ENCODE data around the gene IGSF11. TPM values are rescaled to one million over a fixed set of nuclear protein-coding genes. Genes with fewer than 3 reads are reported as not detected.

IGSF11 gene
- total and polyA plus RNA-seq, 9 of the 15 experiments (the other 6 are each of a cell fraction or from before 2014, with no cell fraction given), result 1.2 to 2.8 (median 1.7) TPM

DNA sequence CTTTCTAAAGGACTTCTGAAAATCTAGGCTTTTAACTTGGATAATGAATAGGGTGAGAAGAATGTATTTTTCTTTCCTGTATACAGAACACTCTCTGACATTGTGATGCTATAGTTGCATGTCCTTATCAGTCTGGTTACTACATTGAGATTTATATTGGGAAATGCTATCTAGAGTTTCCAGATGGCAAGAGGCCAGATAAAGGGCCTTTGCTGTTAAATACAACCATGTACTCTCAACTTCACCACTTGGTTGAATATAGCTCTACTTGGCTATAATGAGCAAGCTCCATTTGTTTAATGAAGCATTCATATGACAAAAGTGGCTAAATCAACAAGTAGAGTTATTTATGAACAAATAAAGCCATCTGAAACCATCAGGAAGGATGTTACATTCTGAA lies 91.0 kb downstream of the IGSF11 start (continued):
- TF ChIP-seq PCBP2 (IDR thresholded peaks at IDR 0.05; ENCODE audit: low read depth, low read length, poor library complexity, severe bottlenecking), result no peak
- TF ChIP-seq, protein P1, sequence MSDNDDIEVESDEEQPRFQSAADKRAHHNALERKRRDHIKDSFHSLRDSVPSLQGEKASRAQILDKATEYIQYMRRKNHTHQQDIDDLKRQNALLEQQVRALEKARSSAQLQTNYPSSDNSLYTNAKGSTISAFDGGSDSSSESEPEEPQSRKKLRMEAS (CRISPR knock-in tag; IDR thresholded peaks at IDR 0.05), result no peak
- TF ChIP-seq EP300 (IDR thresholded peaks at IDR 0.05; ENCODE audit: low read length), result peak; percentile 61; the same call in 1 of the 2 replicates
- TF ChIP-seq RFX1 (IDR thresholded peaks at IDR 0.05), result no peak
- peak; percentile 86 for TF ChIP-seq ARID1B (IDR thresholded peaks at IDR 0.05)
- TF ChIP-seq TCF3 (CRISPR knock-in tag; IDR thresholded peaks at IDR 0.05), result peak; percentile 53
- TF ChIP-seq, protein P2, sequence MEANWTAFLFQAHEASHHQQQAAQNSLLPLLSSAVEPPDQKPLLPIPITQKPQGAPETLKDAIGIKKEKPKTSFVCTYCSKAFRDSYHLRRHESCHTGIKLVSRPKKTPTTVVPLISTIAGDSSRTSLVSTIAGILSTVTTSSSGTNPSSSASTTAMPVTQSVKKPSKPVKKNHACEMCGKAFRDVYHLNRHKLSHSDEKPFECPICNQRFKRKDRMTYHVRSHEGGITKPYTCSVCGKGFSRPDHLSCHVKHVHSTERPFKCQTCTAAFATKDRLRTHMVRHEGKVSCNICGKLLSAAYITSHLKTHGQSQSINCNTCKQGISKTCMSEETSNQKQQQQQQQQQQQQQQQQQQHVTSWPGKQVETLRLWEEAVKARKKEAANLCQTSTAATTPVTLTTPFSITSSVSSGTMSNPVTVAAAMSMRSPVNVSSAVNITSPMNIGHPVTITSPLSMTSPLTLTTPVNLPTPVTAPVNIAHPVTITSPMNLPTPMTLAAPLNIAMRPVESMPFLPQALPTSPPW (CRISPR knock-in tag; IDR thresholded peaks at IDR 0.05), result 0 out of 2 replicates have a peak, but pooled peaks have one; percentile 6
- peak; percentile 74 for TF ChIP-seq TEAD4 (IDR thresholded peaks at IDR 0.05; ENCODE audit: low read length)
- no peak for TF ChIP-seq TEAD4 (CRISPR knock-in tag; IDR thresholded peaks at IDR 0.05; ENCODE audit: borderline replicate concordance)
- TF ChIP-seq, protein P3, sequence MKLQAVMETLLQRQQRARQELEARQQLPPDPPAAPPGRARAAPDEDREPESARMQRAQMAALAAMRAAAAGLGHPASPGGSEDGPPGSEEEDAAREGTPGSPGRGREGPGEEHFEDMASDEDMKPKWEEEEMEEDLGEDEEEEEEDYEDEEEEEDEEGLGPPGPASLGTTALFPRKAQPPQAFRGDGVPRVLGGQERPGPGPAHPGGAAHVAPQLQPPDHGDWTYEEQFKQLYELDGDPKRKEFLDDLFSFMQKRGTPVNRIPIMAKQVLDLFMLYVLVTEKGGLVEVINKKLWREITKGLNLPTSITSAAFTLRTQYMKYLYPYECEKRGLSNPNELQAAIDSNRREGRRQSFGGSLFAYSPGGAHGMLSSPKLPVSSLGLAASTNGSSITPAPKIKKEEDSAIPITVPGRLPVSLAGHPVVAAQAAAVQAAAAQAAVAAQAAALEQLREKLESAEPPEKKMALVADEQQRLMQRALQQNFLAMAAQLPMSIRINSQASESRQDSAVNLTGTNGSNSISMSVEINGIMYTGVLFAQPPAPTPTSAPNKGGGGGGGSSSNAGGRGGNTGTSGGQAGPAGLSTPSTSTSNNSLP (IDR thresholded peaks at IDR 0.05; ENCODE audit: borderline replicate concordance, low read depth, low read length), result peak; percentile 27; the same call in 1 of the 2 replicates
- TF ChIP-seq, protein P4, sequence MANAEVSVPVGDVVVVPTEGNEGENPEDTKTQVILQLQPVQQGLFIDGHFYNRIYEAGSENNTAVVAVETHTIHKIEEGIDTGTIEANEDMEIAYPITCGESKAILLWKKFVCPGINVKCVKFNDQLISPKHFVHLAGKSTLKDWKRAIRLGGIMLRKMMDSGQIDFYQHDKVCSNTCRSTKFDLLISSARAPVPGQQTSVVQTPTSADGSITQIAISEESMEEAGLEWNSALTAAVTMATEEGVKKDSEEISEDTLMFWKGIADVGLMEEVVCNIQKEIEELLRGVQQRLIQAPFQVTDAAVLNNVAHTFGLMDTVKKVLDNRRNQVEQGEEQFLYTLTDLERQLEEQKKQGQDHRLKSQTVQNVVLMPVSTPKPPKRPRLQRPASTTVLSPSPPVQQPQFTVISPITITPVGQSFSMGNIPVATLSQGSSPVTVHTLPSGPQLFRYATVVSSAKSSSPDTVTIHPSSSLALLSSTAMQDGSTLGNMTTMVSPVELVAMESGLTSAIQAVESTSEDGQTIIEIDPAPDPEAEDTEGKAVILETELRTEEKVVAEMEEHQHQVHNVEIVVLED (CRISPR knock-in tag; IDR thresholded peaks at IDR 0.05), result no peak
- TF ChIP-seq CREB1 (IDR thresholded peaks at IDR 0.05), result no peak
- no peak for TF ChIP-seq CREB1 (CRISPR knock-in tag; IDR thresholded peaks at IDR 0.05)
- TF ChIP-seq, protein P5, sequence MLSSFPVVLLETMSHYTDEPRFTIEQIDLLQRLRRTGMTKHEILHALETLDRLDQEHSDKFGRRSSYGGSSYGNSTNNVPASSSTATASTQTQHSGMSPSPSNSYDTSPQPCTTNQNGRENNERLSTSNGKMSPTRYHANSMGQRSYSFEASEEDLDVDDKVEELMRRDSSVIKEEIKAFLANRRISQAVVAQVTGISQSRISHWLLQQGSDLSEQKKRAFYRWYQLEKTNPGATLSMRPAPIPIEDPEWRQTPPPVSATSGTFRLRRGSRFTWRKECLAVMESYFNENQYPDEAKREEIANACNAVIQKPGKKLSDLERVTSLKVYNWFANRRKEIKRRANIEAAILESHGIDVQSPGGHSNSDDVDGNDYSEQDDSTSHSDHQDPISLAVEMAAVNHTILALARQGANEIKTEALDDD (IDR thresholded peaks at IDR 0.05), result no peak
- TF ChIP-seq, protein P6, sequence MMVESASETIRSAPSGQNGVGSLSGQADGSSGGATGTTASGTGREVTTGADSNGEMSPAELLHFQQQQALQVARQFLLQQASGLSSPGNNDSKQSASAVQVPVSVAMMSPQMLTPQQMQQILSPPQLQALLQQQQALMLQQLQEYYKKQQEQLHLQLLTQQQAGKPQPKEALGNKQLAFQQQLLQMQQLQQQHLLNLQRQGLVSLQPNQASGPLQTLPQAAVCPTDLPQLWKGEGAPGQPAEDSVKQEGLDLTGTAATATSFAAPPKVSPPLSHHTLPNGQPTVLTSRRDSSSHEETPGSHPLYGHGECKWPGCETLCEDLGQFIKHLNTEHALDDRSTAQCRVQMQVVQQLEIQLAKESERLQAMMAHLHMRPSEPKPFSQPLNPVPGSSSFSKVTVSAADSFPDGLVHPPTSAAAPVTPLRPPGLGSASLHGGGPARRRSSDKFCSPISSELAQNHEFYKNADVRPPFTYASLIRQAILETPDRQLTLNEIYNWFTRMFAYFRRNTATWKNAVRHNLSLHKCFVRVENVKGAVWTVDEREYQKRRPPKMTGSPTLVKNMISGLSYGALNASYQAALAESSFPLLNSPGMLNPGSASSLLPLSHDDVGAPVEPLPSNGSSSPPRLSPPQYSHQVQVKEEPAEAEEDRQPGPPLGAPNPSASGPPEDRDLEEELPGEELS (CRISPR knock-in tag; IDR thresholded peaks at IDR 0.05; ENCODE audit: borderline replicate concordance), result no peak
- no peak for TF ChIP-seq XRCC4 (IDR thresholded peaks at IDR 0.05; ENCODE audit: extremely low read depth, insufficient read depth, insufficient read length)
- no peak for TF ChIP-seq ZNF384 (IDR thresholded peaks at IDR 0.05; ENCODE audit: low read depth, low read length)
- TF ChIP-seq TCF7 (IDR thresholded peaks at IDR 0.05; ENCODE audit: borderline replicate concordance), result no peak
- no peak for TF ChIP-seq ZFP30 (CRISPR knock-in tag; IDR thresholded peaks at IDR 0.05; ENCODE audit: borderline replicate concordance)
- no peak for TF ChIP-seq PTRF (tag; IDR thresholded peaks at IDR 0.05)
